SKM-1 treated with dmso at 0.1 percent for 144 hours (cell line): Measurements from ENCODE around the gene RHBDD3.

Source experiments
- DNase-seq: peaks from one replicate; lab custom pipeline; 2025; ENCODE audit not compliant: unreplicated experiment; lab: John Stamatoyannopoulos, UW

The RHBDD3 gene

DNA sequence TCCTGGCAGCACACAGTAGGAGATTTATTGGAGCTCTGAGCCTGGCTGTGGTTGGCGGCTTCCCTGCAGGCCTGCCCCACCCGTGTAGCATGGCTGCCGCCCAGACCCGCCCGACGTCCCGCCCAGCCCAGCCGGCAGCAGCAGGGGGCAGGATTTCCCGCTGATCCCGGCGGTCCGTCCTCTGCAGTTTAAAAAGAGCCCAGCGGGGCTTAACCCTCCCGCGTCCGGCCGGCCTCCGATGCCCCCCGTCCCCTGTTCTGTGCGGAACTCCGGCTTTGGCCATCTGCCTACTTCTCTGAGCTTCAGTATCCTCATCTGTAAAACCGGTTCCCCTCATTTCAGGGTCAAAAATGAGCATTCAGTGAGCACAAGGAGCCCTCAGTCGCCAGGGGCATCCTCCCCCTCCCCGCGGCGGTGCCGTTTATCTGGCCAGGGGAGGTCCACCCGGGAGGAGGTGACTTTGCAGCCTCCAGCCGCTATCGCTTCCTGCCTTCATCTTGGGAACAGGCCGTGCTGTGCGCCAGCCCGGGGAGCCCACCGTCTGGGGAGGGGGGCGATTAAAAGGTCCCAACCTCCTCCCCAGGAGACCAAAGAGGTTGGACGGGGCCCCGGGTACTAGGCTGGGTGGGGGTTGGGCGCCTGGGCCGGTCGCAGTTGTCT, 38.5 kb upstream of the RHBDD3 start, which contains the start of gene GAS2L1:
TSS of gene GAS2L1 (plus strand) at position 476 of the 660 bp plus-strand sequence. CDS start 1,456 bp downstream, outside the sequence.
- DNase-seq: peak; percentile 61

DNA sequence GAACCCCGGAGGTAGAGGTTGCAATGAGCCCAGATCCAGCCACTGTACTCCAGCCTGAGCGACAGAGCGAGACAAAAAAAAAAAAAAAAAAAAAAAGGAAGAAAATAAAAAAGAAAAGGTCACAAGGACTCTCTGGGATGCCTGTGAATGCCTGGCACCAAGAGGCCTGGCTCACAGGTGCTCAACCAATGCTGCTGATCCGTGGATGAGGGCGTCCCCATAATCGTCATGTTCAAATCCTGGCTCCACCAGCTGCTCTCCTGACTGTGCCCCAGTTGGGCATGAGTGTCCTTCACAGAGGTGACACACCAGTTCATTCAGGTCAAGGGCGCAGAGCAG, 38.0 kb upstream of the RHBDD3 start:
- no peak for DNase-seq

DNA sequence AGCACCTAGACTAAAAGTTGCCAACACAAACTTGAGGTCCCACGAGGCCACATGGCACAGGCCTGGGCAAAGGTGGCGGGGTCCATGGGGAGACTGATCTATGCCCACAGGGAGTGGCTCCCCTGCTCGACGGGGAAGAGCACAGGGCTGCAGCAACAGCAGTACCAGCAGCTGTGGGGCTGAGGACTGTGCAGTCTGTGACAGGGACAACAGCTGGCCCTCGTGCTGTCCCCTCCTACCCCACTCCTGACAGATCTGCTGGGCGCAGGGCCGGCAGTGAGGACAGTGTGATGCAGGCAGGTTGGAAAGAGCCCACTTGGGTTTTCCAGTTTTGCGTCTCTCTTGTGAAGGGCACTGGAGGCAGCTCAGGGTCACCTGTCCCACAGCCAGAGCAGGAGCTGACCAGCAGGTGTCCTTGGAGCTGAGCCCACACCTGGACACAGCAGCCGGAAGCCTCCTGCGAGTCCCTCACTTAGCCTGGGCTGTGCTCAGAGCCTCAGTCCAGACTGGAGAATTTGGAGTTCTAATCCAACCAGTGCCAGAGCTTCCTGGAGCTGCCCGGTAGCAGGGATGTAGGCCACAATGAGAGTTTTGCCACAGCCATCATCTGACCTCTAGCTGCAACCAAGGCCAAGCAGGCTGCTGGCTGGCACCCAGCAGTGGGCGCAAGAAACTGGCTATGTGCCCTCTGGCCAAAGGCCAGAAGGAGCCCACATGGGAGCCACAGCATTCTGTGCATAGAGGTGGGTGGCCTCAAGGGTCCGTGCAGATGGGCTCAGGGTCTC, 35.1 kb upstream of the RHBDD3 start:
- no peak for DNase-seq

DNA sequence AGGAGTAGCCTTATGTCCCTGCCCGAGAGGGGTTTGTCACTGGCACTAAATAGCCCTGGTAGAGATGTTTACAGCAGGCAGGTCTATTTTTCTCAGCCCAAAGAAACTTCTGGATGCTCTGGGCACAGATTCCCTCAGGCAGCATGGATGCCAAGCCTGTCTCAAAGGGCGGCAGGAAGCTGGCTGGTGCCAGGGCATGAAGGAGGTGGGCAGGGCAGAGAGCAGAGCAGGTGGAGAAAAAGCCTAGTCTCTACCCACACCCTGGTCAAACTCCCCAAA, 34.6 kb upstream of the RHBDD3 start:
- no peak for DNase-seq

DNA sequence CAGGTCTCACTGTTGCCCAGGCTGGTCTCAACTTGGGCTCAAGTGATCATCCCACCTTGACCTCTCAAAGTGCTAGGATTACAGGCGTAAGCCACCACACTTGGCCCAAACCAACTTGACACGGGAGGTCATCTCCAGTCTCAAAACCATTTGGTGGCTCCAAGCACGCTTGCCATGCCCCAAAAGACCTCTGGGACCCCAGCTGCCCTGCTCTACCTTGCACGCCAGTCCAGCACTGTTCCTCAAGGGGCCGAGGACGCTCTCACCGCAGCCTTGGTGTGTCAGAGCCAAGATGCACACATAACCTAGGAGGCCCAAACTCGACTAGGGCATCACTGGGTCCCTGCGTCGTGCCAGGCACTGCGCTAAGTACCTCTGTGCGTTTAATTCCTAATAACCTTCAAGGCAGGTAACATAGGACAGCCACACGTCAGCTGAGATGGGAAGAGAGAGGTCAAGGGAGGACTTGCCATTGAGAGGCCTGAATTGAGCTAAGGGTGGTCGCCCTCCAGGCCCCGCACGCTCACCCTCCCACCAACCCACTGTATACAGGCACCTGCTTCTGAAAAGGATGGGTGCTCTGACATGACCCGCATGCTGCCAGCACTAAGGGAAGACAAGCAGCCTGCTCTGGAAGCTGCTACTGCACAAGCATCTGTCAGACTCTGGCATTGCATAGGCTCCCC, 34.1 kb upstream of the RHBDD3 start:
- DNase-seq: no peak

DNA sequence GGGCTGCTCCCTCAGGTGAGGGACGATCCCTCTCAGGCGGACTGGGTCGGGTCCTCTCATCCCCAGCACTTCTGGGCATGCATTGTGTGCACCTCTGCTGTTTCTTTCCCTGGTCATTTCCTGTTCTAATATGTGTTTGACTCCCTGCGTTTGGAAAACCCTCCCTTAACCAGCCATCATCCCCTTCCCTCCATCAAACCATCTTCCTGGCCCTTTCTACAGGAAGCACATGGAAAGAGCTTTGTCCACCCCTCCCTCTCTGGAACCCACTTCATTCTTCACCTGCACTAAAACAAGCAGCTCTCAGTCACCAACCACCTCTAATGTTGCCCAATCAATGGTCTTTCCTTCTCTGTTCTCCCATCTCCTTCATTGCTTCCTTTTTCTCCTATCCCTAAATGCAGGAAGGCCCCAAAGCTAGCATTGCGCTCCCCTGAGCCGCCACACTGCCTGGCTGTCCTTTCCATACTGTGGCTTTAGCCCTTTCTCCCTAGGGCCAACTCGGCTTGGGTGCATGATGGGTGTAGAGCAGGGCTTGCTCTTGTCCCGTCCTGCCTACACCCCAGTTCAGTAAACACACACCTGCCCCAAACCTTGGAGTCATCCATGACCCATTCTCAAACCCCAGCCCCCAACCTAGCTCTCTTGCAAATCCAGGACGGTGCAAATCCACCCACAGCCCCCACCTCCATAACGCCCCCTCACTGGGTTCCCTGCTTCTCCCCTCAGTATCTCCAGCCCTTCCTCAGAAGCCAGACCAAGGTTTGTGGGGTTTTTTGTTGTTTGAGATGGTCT, 33.2 kb upstream of the RHBDD3 start:
- no peak for DNase-seq

DNA sequence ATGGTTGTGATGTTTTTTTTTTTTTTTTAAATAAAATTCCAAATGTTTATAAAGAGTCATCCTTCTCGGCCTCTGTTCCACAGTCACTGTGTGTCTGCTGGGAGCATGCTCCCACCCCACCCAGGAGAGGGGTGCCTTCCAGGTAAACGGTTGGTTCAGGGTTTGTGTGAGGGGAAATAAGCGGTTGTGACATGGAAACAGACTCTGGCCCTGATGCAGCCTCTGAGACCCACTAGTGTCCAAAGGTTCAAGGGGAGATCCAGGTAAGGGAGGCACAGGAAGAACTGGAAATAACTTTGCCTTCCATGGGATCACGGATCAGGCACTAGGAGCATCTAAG, 32.7 kb upstream of the RHBDD3 start:
- no peak for DNase-seq

DNA sequence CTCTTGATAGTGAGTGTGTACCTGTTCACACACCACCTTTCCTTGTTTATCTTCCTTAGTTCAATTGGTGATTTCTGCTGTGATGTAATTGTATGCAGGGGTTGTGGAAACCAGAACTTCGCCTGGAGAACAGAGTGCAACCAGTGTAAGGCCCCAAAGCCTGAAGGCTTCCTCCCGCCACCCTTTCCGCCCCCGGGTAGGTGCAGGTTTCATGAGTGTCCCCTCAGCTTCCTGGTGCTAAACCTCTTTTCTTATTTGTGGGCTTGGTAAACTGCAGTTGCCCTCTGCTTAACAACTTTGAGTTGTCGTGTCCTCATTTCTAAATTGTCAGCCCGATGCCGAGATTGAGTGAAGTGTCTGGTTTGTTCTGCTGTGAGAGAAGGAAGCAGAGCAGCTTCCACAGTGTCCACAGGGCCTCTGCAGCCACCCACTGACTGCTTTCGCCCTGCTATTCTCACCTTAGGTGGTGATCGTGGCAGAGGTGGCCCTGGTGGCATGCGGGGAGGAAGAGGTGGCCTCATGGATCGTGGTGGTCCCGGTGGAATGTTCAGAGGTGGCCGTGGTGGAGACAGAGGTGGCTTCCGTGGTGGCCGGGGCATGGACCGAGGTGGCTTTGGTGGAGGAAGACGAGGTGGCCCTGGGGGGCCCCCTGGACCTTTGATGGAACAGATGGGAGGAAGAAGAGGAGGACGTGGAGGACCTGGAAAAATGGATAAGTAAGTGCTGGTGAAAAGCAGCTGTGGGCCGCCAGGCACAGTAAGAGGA, 31.5 kb upstream of the RHBDD3 start:
- no peak for DNase-seq

DNA sequence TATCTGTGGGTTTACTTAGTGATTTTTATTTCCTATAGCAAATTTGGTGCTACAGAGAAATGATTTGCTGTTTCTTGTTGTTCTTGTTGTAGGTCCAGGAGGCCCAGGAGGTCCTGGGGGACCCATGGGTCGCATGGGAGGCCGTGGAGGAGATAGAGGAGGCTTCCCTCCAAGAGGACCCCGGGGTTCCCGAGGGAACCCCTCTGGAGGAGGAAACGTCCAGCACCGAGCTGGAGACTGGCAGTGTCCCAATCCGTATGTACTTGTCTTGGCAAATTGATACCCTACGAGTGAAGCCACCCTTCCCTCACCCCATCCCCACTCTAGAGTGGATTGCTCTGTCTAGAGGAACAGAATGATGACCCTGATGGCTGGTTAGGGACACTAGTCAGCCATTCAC, 30.9 kb upstream of the RHBDD3 start:
- no peak for DNase-seq

DNA sequence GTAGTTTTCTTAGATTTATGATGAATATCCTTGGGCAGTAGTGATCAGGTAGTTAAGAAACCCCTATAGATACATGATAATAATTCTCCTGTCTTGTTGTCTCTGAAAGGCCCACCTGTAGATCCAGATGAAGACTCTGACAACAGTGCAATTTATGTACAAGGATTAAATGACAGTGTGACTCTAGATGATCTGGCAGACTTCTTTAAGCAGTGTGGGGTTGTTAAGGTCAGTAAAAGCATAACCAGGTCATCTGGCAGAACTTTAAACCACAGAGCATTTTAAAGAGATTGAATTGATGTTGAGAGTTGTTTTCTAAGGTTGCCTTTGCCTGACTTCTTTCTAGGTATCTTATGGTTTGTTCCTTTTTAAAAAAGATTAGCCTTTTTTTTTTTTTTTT, 24.6 kb upstream of the RHBDD3 start:
- DNase-seq: no peak

DNA sequence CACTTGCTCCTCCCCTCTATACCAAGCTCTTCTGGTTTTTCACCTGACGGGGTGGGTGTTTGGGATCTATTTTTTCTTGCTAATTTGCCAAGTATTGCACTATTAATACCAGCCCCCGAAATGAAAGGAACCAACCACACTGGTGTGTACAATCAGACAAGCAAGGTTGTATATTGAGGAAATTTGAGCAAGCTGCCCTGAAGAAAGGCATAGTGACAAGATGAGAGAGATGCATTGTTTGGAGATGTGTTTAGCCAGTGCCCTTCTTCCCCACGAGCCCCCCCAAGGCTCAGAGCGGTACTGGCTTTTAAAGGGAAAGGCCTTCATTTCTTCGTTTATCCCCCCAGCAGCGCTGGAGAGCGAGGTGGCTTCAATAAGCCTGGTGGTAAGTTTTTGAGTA, 23.4 kb upstream of the RHBDD3 start:
- DNase-seq: no peak

DNA sequence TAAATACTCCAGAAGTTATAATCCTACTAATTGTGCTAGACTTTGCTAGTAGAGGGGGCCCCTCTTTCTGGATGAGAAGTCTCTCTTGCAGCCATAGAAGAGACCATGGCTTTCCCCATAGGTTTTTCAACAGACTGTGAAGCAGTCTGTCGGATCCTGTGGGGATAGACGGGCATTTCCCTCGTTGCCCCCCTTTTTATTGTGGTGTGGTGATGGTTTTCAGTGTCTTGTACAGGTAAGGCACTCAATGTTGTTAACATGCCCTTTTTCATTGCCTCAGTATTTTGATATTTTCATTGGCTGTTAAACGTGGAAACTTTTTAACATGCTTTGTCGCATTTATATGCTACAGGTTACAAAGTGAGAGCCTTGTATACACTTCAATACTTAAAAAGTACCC, 22.3 kb upstream of the RHBDD3 start:
- no peak for DNase-seq

DNA sequence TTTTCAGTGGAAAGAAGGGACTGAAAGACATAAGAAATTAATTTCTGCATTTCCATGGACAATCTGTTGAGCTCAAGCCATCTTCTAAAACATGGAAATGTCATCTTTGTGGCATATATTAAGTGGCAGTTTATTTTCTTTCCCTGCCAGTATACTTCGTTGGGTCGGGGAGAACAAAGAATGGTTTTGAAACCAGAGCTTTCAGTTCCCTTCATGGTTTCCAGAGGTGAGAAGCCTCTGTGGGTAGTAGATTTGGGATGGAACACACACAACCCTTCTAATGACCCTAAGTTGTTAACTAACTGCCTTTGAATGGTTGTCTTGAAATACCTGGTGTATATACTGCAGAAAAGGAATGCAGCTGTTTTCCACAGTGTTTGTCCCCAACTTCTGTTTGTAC, 21.1 kb upstream of the RHBDD3 start:
- no peak for DNase-seq

DNA sequence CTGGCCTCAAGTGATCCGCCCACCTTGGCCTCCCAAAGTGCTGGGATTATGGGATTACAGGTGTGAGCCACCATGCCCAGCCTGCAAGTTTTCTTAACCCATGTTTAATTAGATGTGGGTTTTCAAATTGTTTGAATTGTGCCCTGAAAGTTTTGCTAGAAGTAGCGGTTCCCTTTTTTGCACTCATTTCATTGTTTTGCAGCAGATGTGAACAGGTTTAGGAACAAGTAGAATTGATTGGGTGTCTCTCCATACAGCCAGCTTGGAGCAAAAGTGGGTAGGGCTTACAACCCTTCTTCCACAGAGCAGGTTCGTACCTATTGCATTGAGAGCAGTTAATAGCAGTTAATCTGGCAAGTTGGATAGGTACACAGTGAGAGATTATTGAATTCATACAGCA, 16.4 kb upstream of the RHBDD3 start:
- no peak for DNase-seq

DNA sequence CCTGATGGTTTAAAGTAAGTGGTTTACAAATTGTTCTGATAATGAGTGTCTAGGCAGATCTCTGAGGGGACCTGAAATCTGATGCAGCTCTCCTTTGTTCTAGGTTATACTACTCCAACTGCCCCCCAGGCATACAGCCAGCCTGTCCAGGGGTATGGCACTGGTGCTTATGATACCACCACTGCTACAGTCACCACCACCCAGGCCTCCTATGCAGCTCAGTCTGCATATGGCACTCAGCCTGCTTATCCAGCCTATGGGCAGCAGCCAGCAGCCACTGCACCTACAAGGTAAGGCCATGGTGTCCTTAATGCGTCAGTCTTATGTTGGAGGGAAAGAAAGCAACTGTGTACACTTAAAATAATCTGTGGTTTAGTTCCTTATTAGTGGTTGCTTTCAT, 10.1 kb upstream of the RHBDD3 start:
- no peak for DNase-seq

DNA sequence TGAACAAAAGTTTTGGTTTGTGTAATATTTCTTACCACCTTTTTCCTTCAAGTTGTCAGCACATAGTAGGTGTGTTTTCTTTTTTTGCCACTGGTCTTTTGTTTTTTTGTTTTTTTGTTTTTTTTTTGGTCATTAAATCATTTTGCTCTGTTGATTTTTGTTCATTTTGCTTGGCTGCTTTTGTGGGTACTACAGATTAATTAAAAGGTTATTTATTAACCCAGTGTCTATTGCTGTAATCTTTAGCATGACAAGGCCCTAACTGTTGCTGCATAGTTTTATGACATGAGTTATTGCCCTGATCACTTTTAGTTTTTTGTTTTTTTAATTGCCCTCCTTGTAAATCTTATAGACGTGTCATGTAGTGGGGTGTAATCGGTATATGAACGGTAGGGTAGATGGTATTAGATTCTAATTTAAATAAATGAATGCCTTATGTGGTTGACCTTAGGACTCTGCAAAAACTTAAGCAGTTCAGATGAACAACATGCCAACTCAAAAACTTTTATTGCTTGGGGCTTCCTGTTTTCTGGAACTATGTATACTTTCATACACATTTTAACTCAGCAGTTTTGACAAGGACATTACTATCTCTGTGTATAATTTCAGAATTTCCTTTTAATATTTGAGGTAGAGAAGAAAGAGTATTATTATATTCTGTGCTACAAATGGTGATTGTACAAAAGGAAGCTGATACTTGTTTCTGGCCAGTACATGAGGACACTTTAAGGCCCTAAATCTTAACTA, 8.2 kb upstream of the RHBDD3 start:
- DNase-seq: no peak

DNA sequence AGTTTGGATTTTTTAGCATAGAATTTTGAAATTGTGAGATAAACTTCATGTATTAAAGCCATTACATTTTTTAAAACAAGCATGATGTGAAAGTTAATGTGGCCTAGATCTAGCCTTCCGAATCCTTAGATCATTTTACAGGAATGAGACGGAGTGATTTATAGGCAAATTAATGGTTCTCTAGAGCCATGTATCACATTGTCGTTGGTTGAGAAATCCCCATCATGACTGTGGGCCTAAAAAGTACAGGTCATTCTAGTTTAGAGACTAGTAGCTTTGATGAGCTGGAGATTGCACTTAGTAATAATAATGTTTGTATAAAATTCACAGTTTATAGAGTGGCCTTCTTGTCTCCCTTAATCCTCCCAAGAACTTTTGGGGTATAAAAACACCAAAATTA, 7.4 kb upstream of the RHBDD3 start:
- DNase-seq: no peak

DNA sequence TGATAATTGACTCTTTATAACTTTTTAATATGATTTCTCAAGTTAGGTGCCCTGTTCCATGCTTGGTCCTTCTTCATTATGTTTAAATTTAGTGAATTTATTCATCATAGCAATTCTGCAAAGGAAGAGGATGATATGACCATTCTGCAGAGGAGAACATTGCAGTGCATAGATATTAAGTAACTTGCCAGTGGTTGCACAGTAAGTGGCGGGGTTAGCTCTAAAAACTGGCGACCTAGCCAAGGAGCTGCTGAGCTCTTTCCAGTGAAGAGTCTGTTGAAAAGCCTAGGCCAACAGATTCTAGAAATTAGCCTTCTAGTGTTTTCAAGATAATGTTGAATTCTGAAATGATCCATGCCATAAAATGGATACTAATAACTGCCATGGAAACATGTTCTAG, 4.8 kb upstream of the RHBDD3 start:
- DNase-seq: no peak

DNA sequence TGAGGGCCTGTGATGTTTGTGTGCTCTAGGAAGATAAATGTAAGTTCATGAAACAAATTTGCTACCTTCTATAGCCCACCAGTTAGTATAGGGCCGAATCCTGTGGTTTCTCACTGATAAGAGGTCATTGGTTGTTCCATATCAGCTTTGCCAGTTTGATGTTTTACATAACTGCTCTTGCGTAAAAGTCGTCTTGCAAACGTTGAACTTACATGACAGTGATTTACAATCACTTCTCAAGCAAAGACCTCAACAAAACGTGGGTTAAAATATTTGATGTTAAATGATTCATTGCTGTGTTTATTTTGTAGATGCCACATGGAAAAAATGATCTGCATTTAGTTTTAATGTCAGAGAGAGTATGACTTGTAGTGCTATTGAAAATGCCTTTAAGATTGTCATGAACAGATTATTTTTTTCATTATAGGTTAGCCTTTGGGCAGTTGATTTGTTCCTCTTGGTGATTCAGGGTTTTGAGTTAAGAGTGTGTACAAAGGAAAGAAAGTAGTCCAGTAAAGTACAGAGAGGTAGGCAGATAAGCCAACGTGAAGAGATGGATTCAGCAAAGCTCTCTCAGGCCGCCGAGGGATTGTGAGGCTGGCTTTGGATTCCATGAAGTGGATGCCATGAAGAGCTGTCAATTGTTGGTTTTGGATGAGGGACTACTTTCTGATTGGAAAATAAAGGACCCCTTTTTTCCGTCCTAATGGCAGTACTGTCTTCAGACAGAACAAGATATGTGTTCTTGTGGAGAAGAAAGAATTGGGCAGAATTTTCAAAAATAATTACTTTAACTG, 2.9 kb upstream of the RHBDD3 start:
- DNase-seq: no peak
